Non-pigmented ciliary epithelial cell (primary cell): ENCODE results near the gene NCAN.

Source experiments
- DNase-seq: peaks from one replicate; pipeline ENCODE4 v3.0.0-alpha.2; 2010; ENCODE audit warnings: low read depth

The NCAN gene

DNA sequence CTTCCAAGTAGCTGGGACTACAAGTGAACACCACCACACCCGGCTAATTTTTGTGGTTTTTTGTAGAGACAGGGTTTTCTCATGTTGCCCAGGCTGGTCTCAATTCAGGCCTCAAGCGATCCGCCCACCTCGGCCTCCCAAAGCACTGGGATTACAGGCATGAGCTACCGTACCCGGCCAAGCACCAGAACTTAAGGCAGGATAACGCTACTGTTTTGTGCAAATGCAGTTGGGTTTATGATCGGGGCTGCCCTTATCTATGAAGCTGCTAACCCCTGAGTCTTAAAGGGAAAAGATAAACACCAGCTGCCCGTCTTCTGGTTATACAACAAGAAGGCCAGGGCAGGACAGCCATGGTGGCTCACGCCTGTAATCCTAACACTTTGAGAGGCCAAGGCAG lies 73.9 kb downstream of the NCAN start:
- no peak for DNase-seq

DNA sequence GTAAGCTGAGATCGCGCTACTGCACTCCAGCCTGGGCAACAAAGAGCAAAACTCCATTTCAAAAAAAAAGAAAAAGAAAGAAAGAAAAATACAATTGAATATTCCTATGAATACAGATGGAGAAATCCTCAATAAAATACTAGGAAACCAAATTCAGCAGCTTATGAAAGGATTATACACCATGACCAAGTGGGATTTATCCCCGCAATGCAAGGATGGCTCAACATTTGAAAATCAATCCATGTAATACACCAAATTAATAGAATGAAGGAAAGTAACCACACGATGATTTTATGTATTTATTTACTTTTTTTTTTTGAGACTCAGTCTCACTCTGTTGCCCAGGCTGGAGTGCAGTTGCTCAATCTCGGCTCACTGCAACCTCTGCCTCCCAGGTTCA lies 80.8 kb downstream of the NCAN start:
- no peak for DNase-seq

DNA sequence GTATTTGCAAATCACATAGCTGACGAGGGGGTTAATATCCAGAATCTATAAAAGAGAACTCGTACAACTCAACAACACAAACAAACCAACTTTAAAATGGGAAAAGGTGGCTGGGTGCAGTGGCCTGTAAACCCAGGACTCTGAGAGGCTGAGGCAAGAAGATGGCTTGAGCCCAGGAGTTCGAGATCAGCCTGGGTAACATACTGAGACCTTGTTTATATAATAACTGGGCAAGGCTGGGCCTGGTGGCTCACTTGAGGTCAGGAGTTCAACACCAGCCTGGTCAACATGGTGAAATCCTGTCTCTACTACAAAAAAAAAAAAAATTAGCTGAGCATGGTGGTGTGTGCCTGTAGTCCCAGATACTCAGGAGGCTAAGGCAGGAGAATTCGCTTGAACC lies 83.2 kb downstream of the NCAN start:
- no peak for DNase-seq

DNA sequence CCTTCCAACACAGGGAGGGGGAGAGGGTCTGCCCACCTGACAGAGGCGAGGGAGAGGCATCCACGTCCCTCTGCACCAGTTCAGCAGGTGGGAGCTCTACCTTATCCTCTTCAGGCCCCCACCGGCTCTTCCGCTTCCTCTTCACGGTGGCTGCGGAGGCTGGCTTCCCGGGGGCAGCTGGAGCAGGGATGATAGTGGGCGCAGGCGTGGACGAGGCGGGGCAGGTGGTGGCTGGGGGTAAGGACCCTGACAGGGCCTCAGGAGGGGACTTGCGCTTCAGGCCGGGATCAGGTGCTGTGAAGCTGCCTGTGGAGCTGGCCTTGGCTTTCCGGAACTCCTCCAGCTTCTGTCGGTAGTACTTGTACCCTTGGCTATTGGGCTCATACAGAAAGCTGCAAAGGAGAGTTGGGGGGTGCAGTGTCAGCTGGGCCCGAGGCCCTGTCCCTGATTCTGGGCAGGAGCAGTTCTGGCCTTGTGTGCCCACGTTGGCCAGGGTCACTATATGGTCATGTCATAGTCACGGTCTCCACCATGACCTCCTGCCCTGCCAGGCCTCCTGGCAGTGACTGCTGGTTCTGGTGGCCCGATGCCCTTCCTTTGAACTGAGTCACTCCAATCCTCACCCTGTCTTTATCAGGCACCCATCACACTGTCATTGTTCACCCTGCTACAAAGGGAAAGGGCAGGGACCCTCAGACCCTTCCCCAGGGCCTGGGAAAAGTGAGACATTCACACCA lies 85.4 kb downstream of the NCAN start:
- no peak for DNase-seq

DNA sequence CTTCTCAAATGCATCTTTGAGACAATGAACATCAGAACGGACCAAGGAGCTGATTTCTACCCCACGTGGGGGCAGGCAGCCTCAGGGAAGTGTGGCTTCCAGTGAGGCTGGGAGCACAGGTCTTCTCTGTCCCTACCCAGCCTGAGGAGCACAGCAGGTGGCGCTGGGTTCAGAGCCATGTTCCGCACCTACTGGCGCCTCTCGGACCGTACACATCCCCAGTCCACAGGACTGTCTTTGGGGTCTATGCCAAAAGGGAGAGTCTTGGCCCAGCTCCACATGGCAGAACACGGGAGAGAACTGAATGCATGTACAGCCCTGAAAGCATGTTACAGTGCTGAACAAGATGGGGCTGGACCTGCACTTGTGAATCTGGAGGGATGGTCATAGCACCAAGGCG lies 86.0 kb downstream of the NCAN start:
- DNase-seq: no peak

DNA sequence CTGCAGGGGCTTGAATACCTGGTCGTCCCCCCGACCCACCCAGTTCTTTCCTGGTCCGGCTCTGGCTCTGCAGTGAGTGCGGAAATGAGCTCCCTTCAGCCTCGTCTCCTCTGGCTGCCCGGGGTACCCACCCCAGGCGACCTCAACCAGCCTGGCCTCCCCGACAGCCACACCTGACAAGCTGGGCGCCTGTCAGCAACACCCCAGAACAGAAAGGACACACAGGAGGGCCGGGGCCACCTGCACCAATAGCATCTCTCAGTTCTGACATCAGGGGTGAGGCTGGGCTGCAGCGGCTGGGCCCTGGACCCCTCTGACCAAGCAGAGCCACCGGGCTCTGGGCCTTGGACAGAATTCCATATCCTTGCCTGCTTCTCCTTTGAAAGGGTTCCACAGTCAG lies 88.9 kb downstream of the NCAN start:
- DNase-seq: no peak
